ENCODE data around the gene MPPED1. TPM values are rescaled to one million over a fixed set of nuclear protein-coding genes. Genes with fewer than 3 reads are reported as not detected.

Gene MPPED1
- polyA plus RNA-seq, 1 of the 3 experiments (the other 2 are of a cell fraction): 0.03 TPM

- POLR2A ChIA-PET: no interaction called here
- H3F3A ChIP-seq (replicated peaks; ENCODE audit: insufficient read depth): no peaks in the 10 kb centered on the region
- no peak overlapping the region for H3K4me2 ChIP-seq
- CTCF ChIA-PET: interaction anchor here (0.6 to 2.5 kb wide), 11 partner anchors 9 to 496 kb away, joined by 3 to 9 read pairs (median 4); no protein-coding TSS in a partner anchor
- no peaks in the 10 kb centered on the region; a peak in 1 of 4 replicates for H3K4me1 ChIP-seq (ENCODE audit: control insufficient read depth in 1 of 2, insufficient read depth in 2 of 2, low read depth in 1 of 2, low read length in 1 of 2)
- no peak overlapping the region for H3K9ac ChIP-seq
- H3K9me3 ChIP-seq: no peaks in the 10 kb centered on the region
- no peak overlapping the region for H3K27ac ChIP-seq (ENCODE audit: low read depth in 2 of 2, low read length in 1 of 2)
- TF ChIP-seq GABPA (IDR thresholded peaks at IDR 0.05; ENCODE audit: low read depth): no peak
- TF ChIP-seq SIN3A (IDR thresholded peaks at IDR 0.05; ENCODE audit: borderline replicate concordance, low read depth, low read length): no peak
- no peak for TF ChIP-seq MEF2A (IDR thresholded peaks at IDR 0.05; ENCODE audit: borderline replicate concordance, low read depth)
- no peak for TF ChIP-seq MXI1 (IDR thresholded peaks at IDR 0.05; ENCODE audit: low read depth, low read length)
- peak; percentile 68 for TF ChIP-seq CTCF (IDR thresholded peaks at IDR 0.05)
- TF ChIP-seq TCF12 (IDR thresholded peaks at IDR 0.05): no peak
- TF ChIP-seq POLR2AphosphoS5 (IDR thresholded peaks at IDR 0.05; ENCODE audit: low read depth, low read length): no peak
- TF ChIP-seq, protein P1, sequence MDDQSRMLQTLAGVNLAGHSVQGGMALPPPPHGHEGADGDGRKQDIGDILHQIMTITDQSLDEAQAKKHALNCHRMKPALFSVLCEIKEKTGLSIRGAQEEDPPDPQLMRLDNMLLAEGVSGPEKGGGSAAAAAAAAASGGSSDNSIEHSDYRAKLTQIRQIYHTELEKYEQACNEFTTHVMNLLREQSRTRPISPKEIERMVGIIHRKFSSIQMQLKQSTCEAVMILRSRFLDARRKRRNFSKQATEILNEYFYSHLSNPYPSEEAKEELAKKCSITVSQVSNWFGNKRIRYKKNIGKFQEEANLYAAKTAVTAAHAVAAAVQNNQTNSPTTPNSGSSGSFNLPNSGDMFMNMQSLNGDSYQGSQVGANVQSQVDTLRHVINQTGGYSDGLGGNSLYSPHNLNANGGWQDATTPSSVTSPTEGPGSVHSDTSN (IDR thresholded peaks at IDR 0.05): no peak
- peak; percentile 83 for TF ChIP-seq SMC3 (IDR thresholded peaks at IDR 0.05; ENCODE audit: low read depth, low read length)
- peak; percentile 81 for TF ChIP-seq RAD21 (IDR thresholded peaks at IDR 0.05; ENCODE audit: low read length)
- H2AFZ ChIP-seq (ENCODE audit: low read depth): no peak overlapping the region
- no peaks in the 10 kb centered on the region for H3K9me2 ChIP-seq
- H3K4me3 ChIP-seq (ENCODE audit: low read depth in 2 of 2, low read length in 1 of 2): peak overlapping the region in 1 of 2 experiments; percentile 48; a peak in 1 of 4 replicates
- no peaks in the 10 kb centered on the region for H3K79me2 ChIP-seq (ENCODE audit: insufficient read depth)
- H3K36me3 ChIP-seq (replicated peaks in 1 of 2; ENCODE audit: control insufficient read depth in 1 of 2, insufficient read depth in 2 of 2, low read length in 1 of 2): no peaks in the 10 kb centered on the region
- DNase-seq: peak; percentile 81
- 7% methylated on average over 7 of the region's 17 CpGs for WGBS (ENCODE audit: low lambda C conversion rate)
- no peaks in the 10 kb centered on the region for H4K20me1 ChIP-seq (ENCODE audit: insufficient read depth)
- H3K27me3 ChIP-seq (ENCODE audit: insufficient read depth): no peaks in the 10 kb centered on the region
These were observed 23.4 kb upstream of the MPPED1 start for GRCh38 chr22:43388420-43388851.

GRCh38 chr22:43389227-43389836, 22.5 kb upstream of the MPPED1 start:
- 83% methylated on average over 7 of the region's 8 CpGs for WGBS (ENCODE audit: low lambda C conversion rate)
- no peaks in the 10 kb centered on the region for H3K36me3 ChIP-seq (replicated peaks in 1 of 2; ENCODE audit: control insufficient read depth in 1 of 2, insufficient read depth in 2 of 2, low read length in 1 of 2)
- no peaks in the 10 kb centered on the region for H3K9me3 ChIP-seq
- no peak for DNase-seq
- ChIA-PET CTCF (interaction anchor here (1.2 to 2.5 kb wide), 4 partner anchors 11 to 496 kb away, joined by 3 to 9 read pairs (median 4); no protein-coding TSS in a partner anchor), POLR2A (no interaction called here)
- H3K9ac ChIP-seq: no peak overlapping the region
- no peaks in the 10 kb centered on the region for H4K20me1 ChIP-seq (ENCODE audit: insufficient read depth)
- H3K27me3 ChIP-seq (ENCODE audit: insufficient read depth): no peaks in the 10 kb centered on the region
- no peak overlapping the region for H3K27ac ChIP-seq (ENCODE audit: low read depth in 2 of 2, low read length in 1 of 2)
- H3K4me1 ChIP-seq (ENCODE audit: control insufficient read depth in 1 of 2, insufficient read depth in 2 of 2, low read depth in 1 of 2, low read length in 1 of 2): no peaks in the 10 kb centered on the region; a peak in 1 of 4 replicates
- no peaks in the 10 kb centered on the region for H3K79me2 ChIP-seq (ENCODE audit: insufficient read depth)
- no peak overlapping the region for H3K4me3 ChIP-seq (ENCODE audit: low read depth in 2 of 2, low read length in 1 of 2)
- H3F3A ChIP-seq (replicated peaks; ENCODE audit: insufficient read depth): no peaks in the 10 kb centered on the region
- H3K4me2 ChIP-seq: no peak overlapping the region
- TF ChIP-seq MEF2A (IDR thresholded peaks at IDR 0.05; ENCODE audit: borderline replicate concordance, low read depth) (no peak), FOSL2 (IDR thresholded peaks at IDR 0.05; ENCODE audit: borderline replicate concordance, low read depth) (no peak), NFIC (IDR thresholded peaks at IDR 0.05; ENCODE audit: borderline replicate concordance) (no peak), RCOR1 (IDR thresholded peaks at IDR 0.05; ENCODE audit: low read length) (no peak), USF1 (IDR thresholded peaks at IDR 0.05; ENCODE audit: borderline replicate concordance, low read depth) (no peak)
- no peak overlapping the region for H2AFZ ChIP-seq (ENCODE audit: low read depth)
- no peaks in the 10 kb centered on the region for H3K9me2 ChIP-seq
